H9 (cell line): ENCODE data around the gene TMEM181. TPM values are rescaled to one million over a fixed set of nuclear protein-coding genes. Genes with fewer than 3 reads are reported as not detected.

Source experiments
- DNase-seq: peaks from one replicate; pipeline ENCODE4 v3.0.0-alpha.2; 2017
- H2AFZ ChIP-seq: one replicate; pipeline ENCODE4 v1.6.1; 2013; ENCODE audit warnings: mild to moderate bottlenecking, low read length, control low read depth, moderate library complexity
- H2AK5ac ChIP-seq: 2 replicates; pipeline ENCODE4 v1.6.1; 2013; ENCODE audit warnings: low read length, control low read depth, mixed read lengths; ENCODE audit not compliant: insufficient read length
- H2BK120ac ChIP-seq: one replicate; pipeline ENCODE4 v1.6.1; 2013; ENCODE audit warnings: low read depth, mild to moderate bottlenecking, low read length, control low read depth, inconsistent platforms; ENCODE audit not compliant: poor library complexity, severe bottlenecking
- H2BK12ac ChIP-seq: 2 replicates; pipeline ENCODE4 v1.6.1; 2013; ENCODE audit warnings: low read length, control low read depth, mixed read lengths, low read depth; ENCODE audit not compliant: insufficient read length
- H2BK15ac ChIP-seq: 2 replicates; pipeline ENCODE4 v1.6.1; 2013; ENCODE audit warnings: low read depth, low read length, control low read depth
- H2BK20ac ChIP-seq: one replicate; pipeline ENCODE4 v1.6.1; 2013; ENCODE audit warnings: low read depth, mild to moderate bottlenecking, low read length, control low read depth, inconsistent platforms; ENCODE audit not compliant: poor library complexity, severe bottlenecking
- H2BK5ac ChIP-seq: 2 replicates; pipeline ENCODE4 v1.6.1; 2013; ENCODE audit warnings: low read length, control low read depth, mixed read lengths; ENCODE audit not compliant: insufficient read length
- H3K14ac ChIP-seq: 2 replicates; pipeline ENCODE4 v1.6.1; 2013; ENCODE audit warnings: low read length, control low read depth; ENCODE audit not compliant: insufficient read depth
- H3K18ac ChIP-seq: 2 replicates; pipeline ENCODE4 v1.6.1; 2013; ENCODE audit warnings: low read depth, mild to moderate bottlenecking, mixed read lengths, low read length, control low read depth; ENCODE audit not compliant: insufficient read length
- H3K23ac ChIP-seq: 2 replicates; pipeline ENCODE4 v1.6.1; 2013; ENCODE audit warnings: low read length, control low read depth, mixed read lengths, low read depth; ENCODE audit not compliant: insufficient read length
- H3K23me2 ChIP-seq: 2 replicates; pipeline ENCODE4 v1.6.1; 2013; ENCODE audit warnings: low read depth, mild to moderate bottlenecking, mixed read lengths, low read length, control low read depth; ENCODE audit not compliant: insufficient read length, poor library complexity, severe bottlenecking
- H3K27ac ChIP-seq: 2 replicates; pipeline ENCODE4 v1.5.1; 2013; ENCODE audit warnings: low read length, control low read depth, mixed read lengths, low read depth; ENCODE audit not compliant: insufficient read length
- H3K27me3 ChIP-seq: 2 replicates; pipeline ENCODE4 v1.6.1; 2013; ENCODE audit warnings: low read length, control low read depth, inconsistent platforms; ENCODE audit not compliant: insufficient read depth
- H3K4ac ChIP-seq: 2 replicates; pipeline ENCODE4 v1.6.1; 2013; ENCODE audit warnings: low read depth, mild to moderate bottlenecking, control low read depth, inconsistent platforms, low read length, moderate library complexity
- H3K4me1 ChIP-seq: 2 replicates; pipeline ENCODE4 v1.6.1; 2013; ENCODE audit warnings: low read length, control low read depth, inconsistent platforms; ENCODE audit not compliant: insufficient read depth
- H3K4me2 ChIP-seq: 2 replicates; pipeline ENCODE4 v1.6.1; 2013; ENCODE audit warnings: low read length, control low read depth, mixed read lengths; ENCODE audit not compliant: insufficient read length, insufficient read depth
- H3K56ac ChIP-seq: 2 replicates; pipeline ENCODE4 v1.6.1; 2013; ENCODE audit warnings: low read depth, mild to moderate bottlenecking, mixed read lengths, low read length, control low read depth; ENCODE audit not compliant: insufficient read length
- H3K79me1 ChIP-seq: 2 replicates; pipeline ENCODE4 v1.6.1; 2013; ENCODE audit warnings: low read depth, mild to moderate bottlenecking, moderate library complexity, low read length, control low read depth, inconsistent platforms; ENCODE audit not compliant: insufficient read depth, poor library complexity, severe bottlenecking
- H3K79me2 ChIP-seq: 2 replicates; pipeline ENCODE4 v1.6.1; 2013; ENCODE audit warnings: low read length, control low read depth, inconsistent platforms; ENCODE audit not compliant: insufficient read depth
- H3K9ac ChIP-seq: 2 replicates; pipeline ENCODE4 v1.6.1; 2013; ENCODE audit warnings: low read length, control low read depth, mixed read lengths; ENCODE audit not compliant: insufficient read length; ENCODE audit errors: extremely low read depth
- H3K9me3 ChIP-seq: one replicate; pipeline ENCODE4 v1.6.1; 2013; ENCODE audit warnings: low read depth, low read length, inconsistent platforms; ENCODE audit not compliant: control insufficient read depth
- H3T11ph ChIP-seq: one replicate; pipeline ENCODE4 v1.6.1; 2013; ENCODE audit warnings: mild to moderate bottlenecking, low read length, control low read depth, inconsistent platforms
- H4K20me1 ChIP-seq: one replicate; pipeline ENCODE4 v1.6.1; 2013; ENCODE audit not compliant: control insufficient read depth, insufficient read length, insufficient read depth
- H4K5ac ChIP-seq: 2 replicates; pipeline ENCODE4 v1.6.1; 2013; ENCODE audit warnings: low read depth, mild to moderate bottlenecking, mixed read lengths, low read length, control low read depth; ENCODE audit not compliant: insufficient read length
- H4K8ac ChIP-seq: replicated peaks from 2 replicates; pipeline ENCODE4 v1.6.1; 2013; ENCODE audit warnings: low read length, control low read depth, mixed read lengths, low read depth; ENCODE audit not compliant: insufficient read length
- H4K91ac ChIP-seq: 2 replicates; pipeline ENCODE4 v1.6.1; 2013; ENCODE audit warnings: low read depth, mild to moderate bottlenecking, moderate library complexity, mixed read lengths, low read length, control low read depth; ENCODE audit not compliant: insufficient read length
- H3K27ac Mint-ChIP-seq, 3 experiments: 2 replicates in 2 of 3; 3 replicates in 1 of 3; pipeline ENCODE4 v1.8.0; 2020 to 2021; ENCODE audit warnings: mixed read lengths in 3 of 3, mild to moderate bottlenecking in 1 of 3, moderate library complexity in 1 of 3
- H3K27me3 Mint-ChIP-seq: 2 replicates; pipeline ENCODE4 v1.8.0; 2021; ENCODE audit warnings: low read depth, mild to moderate bottlenecking, moderate library complexity, mixed read lengths
- H3K36me3 Mint-ChIP-seq, 3 experiments: 2 replicates in 2 of 3; 3 replicates in 1 of 3; pipeline ENCODE4 v1.8.0; 2020 to 2021; ENCODE audit warnings: low read depth in 3 of 3, mixed read lengths in 3 of 3; ENCODE audit not compliant: insufficient read depth in 1 of 3
- H3K4me1 Mint-ChIP-seq, 2 experiments: 2 replicates each; pipeline ENCODE4 v1.8.0; 2020; ENCODE audit warnings: mixed read lengths in 2 of 2
- H3K4me3 Mint-ChIP-seq, 2 experiments: 2 replicates in 1 of 2; 3 replicates in 1 of 2; pipeline ENCODE4 v1.8.0; 2020 to 2021; ENCODE audit warnings: mild to moderate bottlenecking in 2 of 2, mixed read lengths in 2 of 2, moderate library complexity in 1 of 2
- H3K9me3 Mint-ChIP-seq, 2 experiments: 2 replicates in 1 of 2; 3 replicates in 1 of 2; pipeline ENCODE4 v1.8.0; 2020; ENCODE audit warnings: mild to moderate bottlenecking in 2 of 2, mixed read lengths in 2 of 2, moderate library complexity in 1 of 2
- CTCF ChIP-seq: fragments of 200-600 bp; sonication (generic); conservative IDR thresholded peaks from 3 replicates; pipeline ENCODE4 v1.8.0; 2021; ENCODE audit warnings: antibody characterized with exemption, mild to moderate bottlenecking
- WGBS: extraction: QIAGEN DNeasy Blood & Tissue Kit; methylation state at CpG from one replicate; pipeline ENCODE4 v1.1.7; 2013; ENCODE audit warnings: missing lambda C conversion rate, low lambda C conversion rate, mixed read lengths; ENCODE audit not compliant: insufficient read length; ENCODE audit errors: extremely low coverage; 5-methylcytosine and 5-hydroxymethylcytosine counted together
- total RNA-seq: library from RNA; stranded (reverse); gene quantifications from 2 replicates; pipeline ENCODE4 v1.2.1, GENCODE V29; 2021

The TMEM181 gene
- total RNA-seq, 1 experiment from 2014 or later, result 24.4 TPM

- Histone ChIP-seq H3T11ph (no peak overlapping the region), H4K8ac (no peak overlapping the region), H4K5ac (no peak overlapping the region), H3K18ac (no peak overlapping the region), H3K4ac (no peak overlapping the region), H2BK5ac (no peak overlapping the region), H2BK120ac (no peak overlapping the region), H2BK15ac (no peak overlapping the region; the same call in 1 of the 2 replicates), H3K56ac (no peak overlapping the region), H3K14ac (no peak overlapping the region), H3K4me2 (no peak overlapping the region), H3K9ac (no peak overlapping the region), H4K20me1 (no peaks in the 10 kb centered on the region), H2BK12ac (no peak overlapping the region), H2AFZ (no peak overlapping the region), H2BK20ac (no peak overlapping the region), H3K27ac (no peak overlapping the region), H3K79me2 (no peaks in the 10 kb centered on the region), H3K23ac (no peak overlapping the region), H3K27me3 (no peaks in the 10 kb centered on the region), H3K4me1 (no peaks in the 10 kb centered on the region), H3K9me3 (no peaks in the 10 kb centered on the region), H2AK5ac (no peak overlapping the region), H3K79me1 (no peaks in the 10 kb centered on the region), H3K23me2 (no peaks in the 10 kb centered on the region), H4K91ac (no peak overlapping the region)
- peaks cover 10% of the 10 kb centered on the region for H3K27me3 Mint-ChIP-seq
- H3K27ac Mint-ChIP-seq, result no peak overlapping the region
- H3K4me1 Mint-ChIP-seq, result peaks cover 19 to 21% of the 10 kb centered on the region in 2 experiments
- no CpG with 5 or more reads among the region's 18 CpGs for WGBS
- no peak for DNase-seq
- H3K36me3 Mint-ChIP-seq, result no peaks in the 10 kb centered on the region
- H3K9me3 Mint-ChIP-seq, result no peaks in the 10 kb centered on the region
- no peak for TF ChIP-seq CTCF
- no peak overlapping the region for H3K4me3 Mint-ChIP-seq
Observed at GRCh38 chr6:158665332-158665731, 105.4 kb downstream of the TMEM181 start.
